ENCODE measurements around the gene ARID3A.

The ARID3A gene

GRCh38 chr19:995051-995827 is 69.4 kb downstream of the ARID3A start:
- no peaks in the 10 kb centered on the region for H3K9me3 Mint-ChIP-seq (ENCODE audit: low read depth)
- H3K36me3 Mint-ChIP-seq: no peaks in the 10 kb centered on the region
- no peak overlapping the region for H3K4me3 Mint-ChIP-seq
- peaks cover 18% of the 10 kb centered on the region for H3K4me1 Mint-ChIP-seq (ENCODE audit: low read depth)
- H3K27me3 Mint-ChIP-seq: peaks cover 10% of the 10 kb centered on the region
- H3K27ac Mint-ChIP-seq: no peak overlapping the region

GRCh38 chr19:996051-996838 is 70.4 kb downstream of the ARID3A start:
- Mint-ChIP-seq H3K4me3 (peak overlapping the region; percentile 44), H3K36me3 (no peaks in the 10 kb centered on the region), H3K4me1 (ENCODE audit: low read depth) (peaks cover 21% of the 10 kb centered on the region), H3K27ac (no peak overlapping the region), H3K9me3 (ENCODE audit: low read depth) (no peaks in the 10 kb centered on the region), H3K27me3 (peaks cover 10% of the 10 kb centered on the region)

- Mint-ChIP-seq H3K4me1 (ENCODE audit: low read depth) (peaks cover 21% of the 10 kb centered on the region), H3K4me3 (no peak overlapping the region), H3K36me3 (no peaks in the 10 kb centered on the region), H3K9me3 (ENCODE audit: low read depth) (no peaks in the 10 kb centered on the region), H3K27me3 (peaks cover 10% of the 10 kb centered on the region), H3K27ac (no peak overlapping the region)
Observed at GRCh38 chr19:998064-998463, 72.2 kb downstream of the ARID3A start.

GRCh38 chr19:999379-999719 is 73.5 kb downstream of the ARID3A start:
- Mint-ChIP-seq H3K27ac (no peak overlapping the region), H3K4me1 (ENCODE audit: low read depth) (peaks cover 21% of the 10 kb centered on the region), H3K36me3 (no peaks in the 10 kb centered on the region), H3K4me3 (peak overlapping the region; percentile 37), H3K27me3 (peaks cover 10% of the 10 kb centered on the region), H3K9me3 (ENCODE audit: low read depth) (no peaks in the 10 kb centered on the region)

GRCh38 chr19:1000095-1000494 is 74.3 kb downstream of the ARID3A start, which contains the start of gene GRIN3B:
Gene GRIN3B (plus strand): TSS chr19:1000419. CDS start chr19:1000438, 19 bp downstream.
- peaks cover 21% of the 10 kb centered on the region for H3K4me1 Mint-ChIP-seq (ENCODE audit: low read depth)
- no peak within 1 kb of the TSS for H3K27ac Mint-ChIP-seq
- H3K4me3 Mint-ChIP-seq: peak within 1 kb of the TSS; percentile 37
- peaks cover 10% of the 10 kb centered on the region for H3K27me3 Mint-ChIP-seq
- H3K9me3 Mint-ChIP-seq (ENCODE audit: low read depth): no peaks in the 10 kb centered on the region
- H3K36me3 Mint-ChIP-seq: no peaks in the 10 kb centered on the region

- Mint-ChIP-seq H3K27ac (no peak overlapping the region), H3K27me3 (peaks cover 10% of the 10 kb centered on the region), H3K4me1 (ENCODE audit: low read depth) (peaks cover 21% of the 10 kb centered on the region), H3K4me3 (peak overlapping the region; percentile 27), H3K9me3 (ENCODE audit: low read depth) (no peaks in the 10 kb centered on the region), H3K36me3 (no peaks in the 10 kb centered on the region)
Observed at GRCh38 chr19:1000591-1001537, 75.0 kb downstream of the ARID3A start.

- Mint-ChIP-seq H3K27me3 (peaks cover 10% of the 10 kb centered on the region), H3K36me3 (no peaks in the 10 kb centered on the region), H3K4me1 (ENCODE audit: low read depth) (peaks cover 16% of the 10 kb centered on the region), H3K4me3 (no peak overlapping the region), H3K27ac (no peak overlapping the region), H3K9me3 (ENCODE audit: low read depth) (no peaks in the 10 kb centered on the region)
Observed at GRCh38 chr19:1001538-1002166, 75.8 kb downstream of the ARID3A start.

- H3K9me3 Mint-ChIP-seq (ENCODE audit: low read depth): no peaks in the 10 kb centered on the region
Observed at GRCh38 chr19:1002600-1002999, 76.8 kb downstream of the ARID3A start.

GRCh38 chr19:1003283-1003682 is 77.4 kb downstream of the ARID3A start:
- peaks cover 7% of the 10 kb centered on the region for H3K27me3 Mint-ChIP-seq
- peaks cover 7% of the 10 kb centered on the region for H3K4me1 Mint-ChIP-seq (ENCODE audit: low read depth)

More at GRCh38 chr19:1002600-1002999, 76.8 kb downstream of the ARID3A start:
- Mint-ChIP-seq H3K27me3 (peaks cover 10% of the 10 kb centered on the region), H3K4me1 (ENCODE audit: low read depth) (peaks cover 12% of the 10 kb centered on the region), H3K27ac (peak overlapping the region; percentile 6), H3K4me3 (no peak overlapping the region), H3K36me3 (no peaks in the 10 kb centered on the region)

GRCh38 chr19:1004204-1004802 is 78.5 kb downstream of the ARID3A start:
- Mint-ChIP-seq H3K4me3 (no peak overlapping the region), H3K4me1 (ENCODE audit: low read depth) (peaks cover 3% of the 10 kb centered on the region), H3K36me3 (no peaks in the 10 kb centered on the region), H3K9me3 (ENCODE audit: low read depth) (no peaks in the 10 kb centered on the region), H3K27ac (peak overlapping the region; percentile 41), H3K27me3 (peaks cover under 1% of the 10 kb centered on the region)

More at GRCh38 chr19:1003283-1003682, 77.4 kb downstream of the ARID3A start:
- no peaks in the 10 kb centered on the region for H3K9me3 Mint-ChIP-seq (ENCODE audit: low read depth)
- no peak overlapping the region for H3K4me3 Mint-ChIP-seq
- H3K36me3 Mint-ChIP-seq: no peaks in the 10 kb centered on the region
- H3K27ac Mint-ChIP-seq: no peak overlapping the region

- no peaks in the 10 kb centered on the region for H3K9me3 Mint-ChIP-seq (ENCODE audit: low read depth)
- H3K27ac Mint-ChIP-seq: peak overlapping the region; percentile 80
- H3K36me3 Mint-ChIP-seq: no peaks in the 10 kb centered on the region
- no peak overlapping the region for H3K4me3 Mint-ChIP-seq
- peaks cover 3% of the 10 kb centered on the region for H3K4me1 Mint-ChIP-seq (ENCODE audit: low read depth)
- no peaks in the 10 kb centered on the region for H3K27me3 Mint-ChIP-seq
Observed at GRCh38 chr19:1004803-1005664, 79.2 kb downstream of the ARID3A start.

GRCh38 chr19:1006711-1007398 is 81.0 kb downstream of the ARID3A start:
- Mint-ChIP-seq H3K4me1 (ENCODE audit: low read depth) (no peaks in the 10 kb centered on the region), H3K27ac (no peak overlapping the region), H3K4me3 (no peak overlapping the region), H3K36me3 (no peaks in the 10 kb centered on the region), H3K27me3 (no peaks in the 10 kb centered on the region), H3K9me3 (ENCODE audit: low read depth) (no peaks in the 10 kb centered on the region)

Measured in activated naive CD8-positive, alpha-beta T cell (primary cell).